Progenitor cell of endocrine pancreas (in vitro differentiated cells): ENCODE measurements around the gene TBXA2R. TPM values are rescaled to one million over a fixed set of nuclear protein-coding genes. Genes with fewer than 3 reads are reported as not detected.
"Not testable (repeated sequence)": the region's sequence is repeated elsewhere in the genome, so short reads cannot be mapped to it uniquely, and the experiment has no call there.

Experiments
- DNase-seq: peaks from one replicate; pipeline ENCODE4 v3.0.0; 2021; ENCODE audit warnings: low spot score; ENCODE audit not compliant: unreplicated experiment
- H3K27ac Mint-ChIP-seq: 2 replicates; pipeline ENCODE4 v1.8.0; 2021; ENCODE audit warnings: mild to moderate bottlenecking, moderate library complexity, mixed read lengths
- H3K27me3 Mint-ChIP-seq: 2 replicates; pipeline ENCODE4 v1.8.0; 2021; ENCODE audit warnings: mixed read lengths
- H3K36me3 Mint-ChIP-seq: 2 replicates; pipeline ENCODE4 v1.8.0; 2022; ENCODE audit warnings: mixed read lengths; ENCODE audit not compliant: insufficient read depth
- H3K4me1 Mint-ChIP-seq: 2 replicates; pipeline ENCODE4 v1.8.0; 2021; ENCODE audit warnings: low read depth, mixed read lengths
- H3K4me3 Mint-ChIP-seq: 2 replicates; pipeline ENCODE4 v1.8.0; 2021; ENCODE audit warnings: low read depth, mild to moderate bottlenecking, moderate library complexity, mixed read lengths
- H3K9me3 Mint-ChIP-seq: 2 replicates; pipeline ENCODE4 v1.8.0; 2021; ENCODE audit warnings: low read depth, mixed read lengths
- CTCF ChIP-seq: fragments of 200-600 bp; sonication (generic); IDR thresholded peaks from one replicate; pipeline ENCODE4 v1.5.0; 2021; ENCODE audit warnings: antibody characterized with exemption, mild to moderate bottlenecking; ENCODE audit not compliant: unreplicated experiment
- total RNA-seq: library from RNA; stranded (reverse); gene quantifications from 2 replicates; pipeline ENCODE4 v1.2.1, GENCODE V29; 2021

The TBXA2R gene
- total RNA-seq, 1 donor from 2014 or later = not detected

- no peaks in the 10 kb centered on the region for H3K9me3 Mint-ChIP-seq
- peak overlapping the region; percentile 69 for H3K4me3 Mint-ChIP-seq
- H3K27me3 Mint-ChIP-seq = peaks cover 22% of the 10 kb centered on the region
- peak; percentile 54 for DNase-seq
- peaks cover 14% of the 10 kb centered on the region for H3K4me1 Mint-ChIP-seq
- peaks cover 11% of the 10 kb centered on the region for H3K36me3 Mint-ChIP-seq
- TF ChIP-seq CTCF = no peak
- H3K27ac Mint-ChIP-seq = no peak overlapping the region
Measured at GRCh38 chr19:3573858-3574637, 32.6 kb downstream of the TBXA2R start.

GRCh38 chr19:3573162-3573857 lies 33.4 kb downstream of the TBXA2R start:
- H3K4me1 Mint-ChIP-seq = peaks cover 14% of the 10 kb centered on the region
- no peak for DNase-seq
- peaks cover 11% of the 10 kb centered on the region for H3K36me3 Mint-ChIP-seq
- H3K27me3 Mint-ChIP-seq = peaks cover 17% of the 10 kb centered on the region
- TF ChIP-seq CTCF = no peak
- peak overlapping the region; percentile 69 for H3K4me3 Mint-ChIP-seq
- H3K9me3 Mint-ChIP-seq = no peaks in the 10 kb centered on the region
- no peak overlapping the region for H3K27ac Mint-ChIP-seq

GRCh38 chr19:3572855-3573161 lies 33.9 kb downstream of the TBXA2R start, which contains the start of gene HMG20B:
HMG20B (plus strand) TSS chr19:3572944; CDS start chr19:3573310, 366 bp downstream.
- H3K36me3 Mint-ChIP-seq = peaks cover 11% of the 10 kb centered on the region
- H3K4me1 Mint-ChIP-seq = peaks cover 14% of the 10 kb centered on the region
- H3K9me3 Mint-ChIP-seq = no peaks in the 10 kb centered on the region
- no peak within 1 kb of the TSS for H3K27ac Mint-ChIP-seq
- peaks cover 17% of the 10 kb centered on the region for H3K27me3 Mint-ChIP-seq
- TF ChIP-seq CTCF = no peak
- no peak for DNase-seq
- H3K4me3 Mint-ChIP-seq = peak within 1 kb of the TSS; percentile 70

- TF ChIP-seq CTCF = no peak
- Mint-ChIP-seq H3K27me3 (peaks cover 17% of the 10 kb centered on the region), H3K36me3 (peaks cover 11% of the 10 kb centered on the region), H3K27ac (no peak overlapping the region), H3K4me3 (peak overlapping the region; percentile 70), H3K9me3 (no peaks in the 10 kb centered on the region), H3K4me1 (peaks cover 14% of the 10 kb centered on the region)
- DNase-seq = peak; percentile 99
Measured at GRCh38 chr19:3572132-3572854, 34.4 kb downstream of the TBXA2R start.

- H3K9me3 Mint-ChIP-seq = no peaks in the 10 kb centered on the region
- peaks cover 10% of the 10 kb centered on the region for H3K36me3 Mint-ChIP-seq
- no peak for TF ChIP-seq CTCF
- DNase-seq = no peak
- peaks cover 9% of the 10 kb centered on the region for H3K27me3 Mint-ChIP-seq
- peaks cover 11% of the 10 kb centered on the region for H3K4me1 Mint-ChIP-seq
- no peak overlapping the region for H3K4me3 Mint-ChIP-seq
- no peak overlapping the region for H3K27ac Mint-ChIP-seq
Measured at GRCh38 chr19:3570606-3571011, 36.1 kb downstream of the TBXA2R start.

- H3K4me3 Mint-ChIP-seq, H3K27me3 Mint-ChIP-seq, DNase-seq, H3K9me3 Mint-ChIP-seq, H3K27ac Mint-ChIP-seq, H3K36me3 Mint-ChIP-seq, H3K4me1 Mint-ChIP-seq: not testable (repeated sequence)
Measured at GRCh38 chr19:3570042-3570441, 36.6 kb downstream of the TBXA2R start.
